GM19025 (cell line): Measurements from ENCODE around the gene RGS7.
"Not testable (repeated sequence)": the region's sequence is repeated elsewhere in the genome, so short reads cannot be mapped to it uniquely, and the experiment has no call there.

Experiments used
- ATAC-seq: cut with Tn5 transposase; IDR thresholded peaks from one replicate; pipeline ENCODE4 v1.9.1; 2021; ENCODE audit warnings: mild to moderate bottlenecking, low read depth, moderate library complexity; ENCODE audit not compliant: unreplicated experiment

The RGS7 gene

DNA sequence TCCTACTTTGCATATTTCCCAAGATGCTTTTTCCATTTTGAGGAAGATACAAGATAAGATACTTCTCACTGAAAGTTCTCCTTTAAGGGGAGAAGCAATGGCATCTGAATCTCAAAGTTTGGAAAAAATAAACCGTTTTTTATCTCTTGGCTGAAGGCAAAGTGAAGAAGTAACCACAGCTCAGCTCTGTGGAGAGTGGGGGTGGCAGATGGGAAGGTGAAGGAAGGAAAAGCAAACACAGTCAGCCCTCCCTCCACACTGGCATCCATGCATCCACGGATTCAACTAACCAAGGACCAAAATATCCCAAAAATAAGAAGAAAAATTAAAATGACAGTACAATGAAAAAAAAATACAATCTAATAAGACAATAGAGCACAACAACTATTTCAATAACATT, 211.1 kb downstream of the RGS7 start:
- ATAC-seq, result no peak

DNA sequence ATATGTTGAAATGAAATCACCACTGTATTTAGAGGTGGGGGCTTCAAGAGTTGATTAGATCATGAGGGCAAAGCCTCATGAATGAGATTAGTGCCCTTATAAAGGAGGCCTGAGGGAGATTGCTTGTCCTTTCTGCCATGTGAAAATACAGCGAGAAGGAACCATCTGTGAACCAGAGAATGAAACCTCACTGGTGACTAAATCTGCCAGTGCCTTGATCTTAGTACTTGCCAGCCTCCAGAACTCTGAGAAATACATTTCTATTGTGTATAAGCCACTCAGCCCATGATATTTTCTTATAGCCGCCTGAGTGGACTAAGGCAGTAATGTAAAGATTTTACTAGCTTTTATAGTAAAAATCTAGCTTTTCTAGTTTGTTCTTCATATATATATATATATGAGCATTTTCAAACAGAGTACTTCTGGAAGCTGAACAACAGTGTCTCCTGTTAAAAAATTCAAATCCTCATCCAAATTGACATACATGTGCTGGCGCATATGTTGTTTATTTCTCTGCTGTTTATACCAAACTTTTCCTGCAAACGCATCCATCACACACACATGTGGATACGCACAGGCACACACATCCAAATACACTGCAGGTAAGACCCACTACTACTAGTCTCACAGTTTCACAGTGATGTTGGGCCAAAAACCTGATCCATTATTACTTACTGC, 213.1 kb downstream of the RGS7 start:
- no peak for ATAC-seq

DNA sequence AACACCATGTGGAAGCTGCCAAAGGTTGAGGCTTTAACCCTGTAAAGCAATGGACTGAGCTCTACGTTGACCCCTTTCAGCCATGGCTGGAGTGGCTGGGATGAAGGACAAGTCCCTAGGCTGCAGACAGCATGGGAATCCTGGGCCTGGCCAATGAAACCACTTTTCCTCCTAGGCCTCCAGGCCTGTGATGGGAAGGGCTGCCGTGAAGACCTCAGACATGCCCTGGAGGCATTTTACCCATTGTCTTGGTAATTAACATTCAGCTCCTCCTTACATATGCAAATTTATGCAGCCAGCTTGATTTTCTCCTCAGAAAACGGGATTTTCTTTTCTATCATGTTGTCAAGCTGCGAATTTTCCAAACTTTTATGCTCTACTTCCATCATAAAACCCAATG, 214.5 kb downstream of the RGS7 start:
- ATAC-seq, result no peak

DNA sequence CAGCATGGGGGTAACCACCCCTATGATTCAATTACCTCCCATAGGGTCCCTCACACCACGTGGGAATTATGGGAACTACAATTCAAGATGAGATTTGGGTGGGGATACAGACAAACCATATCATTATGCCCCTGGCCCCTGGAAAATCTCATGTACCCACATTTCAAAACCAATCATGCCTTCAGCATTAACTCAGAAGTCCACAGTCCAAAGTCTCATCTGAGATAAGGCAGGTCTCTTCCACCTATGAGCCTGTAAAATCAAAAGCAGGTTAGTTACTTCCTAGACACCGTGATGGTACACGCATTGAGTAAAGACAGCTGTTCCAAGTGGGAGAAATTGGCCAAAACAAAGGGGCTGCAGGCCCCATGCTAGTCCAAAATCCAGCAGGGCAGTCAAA, 215.4 kb downstream of the RGS7 start:
- ATAC-seq, result not testable (repeated sequence)

DNA sequence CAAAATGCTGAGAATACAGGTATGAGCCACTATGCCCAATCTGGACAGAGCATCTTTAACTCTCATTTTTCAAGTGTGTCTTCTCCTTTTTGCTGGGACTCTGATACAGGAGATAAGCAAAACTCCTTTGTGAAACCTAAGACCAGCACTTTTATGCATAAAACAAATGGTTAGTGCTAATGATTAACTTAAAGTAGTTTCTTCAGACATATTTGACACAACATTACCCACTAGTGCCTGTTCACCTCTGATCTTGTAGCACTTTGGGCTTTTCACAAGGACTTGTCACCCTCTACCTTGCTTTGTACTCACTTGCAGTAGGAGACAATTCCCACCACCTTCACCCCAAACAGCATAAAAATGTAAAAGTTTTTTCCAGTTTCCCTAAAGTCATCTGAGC, 216.3 kb downstream of the RGS7 start:
- ATAC-seq, result no peak

DNA sequence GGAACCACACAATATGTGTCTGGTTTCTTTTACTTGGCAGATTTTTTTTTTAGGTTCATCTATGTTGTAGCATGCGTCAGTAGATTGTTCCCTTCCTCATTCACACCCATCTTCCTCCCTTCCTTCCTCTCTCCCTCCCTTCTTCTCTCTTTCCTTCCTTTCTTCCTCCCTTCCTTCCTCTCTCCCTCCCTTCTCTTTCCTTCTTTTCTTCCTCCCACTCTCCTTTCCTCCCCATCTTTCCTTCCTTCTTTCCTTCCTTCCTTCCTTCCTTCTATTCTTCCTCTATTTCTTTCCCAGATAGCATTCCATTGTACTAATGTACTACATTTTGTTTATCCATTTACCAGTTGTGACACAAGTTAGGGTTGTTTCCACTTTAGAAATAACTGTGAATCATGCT, 218.0 kb downstream of the RGS7 start:
- no peak for ATAC-seq

DNA sequence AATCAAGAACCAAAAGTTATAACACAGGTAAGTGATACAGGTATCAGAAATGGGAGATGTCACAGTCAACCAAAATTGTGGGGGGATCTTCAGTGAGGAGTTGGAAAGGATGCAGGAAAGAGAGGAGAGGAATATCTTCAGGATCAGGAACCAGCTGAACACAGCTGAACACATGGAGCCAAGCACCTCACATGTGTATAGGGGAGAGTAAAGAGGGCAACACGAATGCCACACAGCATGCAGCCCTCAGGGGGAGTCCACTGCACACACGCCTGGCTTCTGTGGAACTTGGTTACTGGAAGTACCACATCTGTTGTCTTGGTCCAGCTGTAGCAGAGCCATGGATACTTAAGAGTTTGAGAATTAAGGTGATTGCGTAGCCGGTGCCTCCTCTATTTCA, 218.8 kb downstream of the RGS7 start:
- ATAC-seq, result no peak

DNA sequence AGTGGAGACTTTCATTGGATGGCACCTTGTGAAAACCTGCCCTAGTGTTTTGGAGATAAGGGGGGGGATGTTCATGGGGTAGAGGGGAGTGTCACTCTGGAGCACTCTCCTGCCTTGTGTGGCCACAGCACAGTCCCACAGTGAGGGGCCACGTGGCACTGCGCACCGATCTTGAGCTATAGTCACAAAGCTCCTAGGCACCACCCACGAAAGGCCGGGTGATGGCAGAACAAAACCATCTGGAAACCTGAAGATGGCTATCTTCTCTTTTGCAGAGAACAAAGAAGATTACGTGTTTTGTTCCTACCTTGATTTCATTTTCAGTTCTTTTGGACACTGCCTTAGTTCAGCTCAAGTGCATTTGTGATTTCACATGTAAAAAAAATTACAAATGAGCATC, 220.6 kb downstream of the RGS7 start:
- ATAC-seq, result no peak

DNA sequence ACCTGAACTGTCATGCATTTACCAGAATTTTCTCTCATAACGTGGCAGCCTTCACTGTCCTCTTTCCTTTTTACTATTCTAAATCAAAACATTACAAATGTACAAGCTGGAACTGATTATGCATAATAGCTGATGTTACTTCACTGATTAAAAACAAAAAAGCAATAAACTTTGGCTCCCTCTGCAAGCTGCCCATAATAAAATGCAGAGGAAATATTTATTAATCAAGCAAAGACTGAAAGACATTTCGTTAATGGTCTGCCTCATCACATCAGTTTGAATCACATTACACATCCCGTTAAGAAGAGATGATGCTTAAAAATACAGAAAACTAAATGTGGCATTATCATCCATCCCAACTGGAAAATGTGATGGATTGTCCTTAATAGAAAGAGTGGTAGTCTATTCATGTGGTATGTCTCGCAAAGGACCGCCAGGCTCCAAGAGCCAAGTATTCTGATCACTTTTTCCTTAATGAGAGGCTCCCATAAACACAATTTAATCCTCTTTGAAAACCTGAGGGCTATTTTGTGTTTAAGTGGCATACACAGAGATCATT, 225.3 kb downstream of the RGS7 start:
- no peak for ATAC-seq

DNA sequence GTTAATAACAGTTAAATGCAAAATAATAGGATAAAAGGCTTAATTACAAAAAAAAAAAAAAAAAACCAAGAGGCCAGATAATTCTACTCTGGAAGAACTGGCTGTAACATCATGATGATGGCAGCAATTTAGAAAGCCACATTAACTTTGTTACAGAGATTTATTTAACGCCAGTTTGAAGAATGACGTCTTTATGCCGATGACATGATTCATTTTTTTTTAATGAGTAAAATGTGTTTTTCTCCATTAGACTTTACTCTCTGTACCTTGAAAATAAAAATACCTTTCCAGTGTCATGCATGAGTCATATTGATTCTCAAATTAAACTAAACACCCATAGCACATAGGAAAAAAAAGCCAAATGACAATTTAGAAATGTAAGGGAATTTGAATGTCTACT, 226.1 kb downstream of the RGS7 start:
- ATAC-seq, result no peak

DNA sequence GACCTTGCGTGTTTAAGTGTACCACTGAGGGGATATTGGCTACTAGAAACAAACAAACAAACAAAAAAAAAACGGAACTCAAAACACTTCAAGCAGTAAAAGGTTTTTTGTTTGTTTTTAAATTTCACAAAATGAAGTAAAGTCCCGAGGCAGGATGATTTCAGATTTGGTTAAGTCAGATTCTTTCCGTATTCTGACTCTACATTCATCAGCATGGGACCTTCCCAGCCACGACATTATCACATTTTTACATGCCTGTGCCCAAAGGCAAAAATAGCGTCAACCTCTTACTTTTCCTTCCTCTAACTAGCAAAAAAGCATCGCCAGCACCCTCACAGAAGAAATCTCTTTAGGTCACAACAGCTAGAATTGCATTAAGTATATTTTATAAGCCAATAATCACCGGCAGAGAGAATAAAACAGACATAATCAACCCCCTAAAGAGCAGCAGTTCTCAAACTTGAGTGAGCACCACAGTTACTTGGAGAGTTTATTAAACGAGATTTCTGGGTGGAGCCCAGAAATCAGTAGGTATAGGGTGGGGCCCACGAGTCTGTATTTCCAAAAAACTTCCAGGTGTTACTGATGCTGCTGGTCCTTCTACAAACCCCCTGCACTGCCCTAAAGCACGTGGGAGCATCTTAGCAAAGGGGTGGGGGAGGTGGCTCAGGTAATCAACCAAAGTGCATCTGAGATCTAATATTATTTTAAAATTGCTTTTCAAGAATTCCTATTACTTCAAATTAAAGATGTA, 227.6 kb downstream of the RGS7 start:
- ATAC-seq, result no peak

DNA sequence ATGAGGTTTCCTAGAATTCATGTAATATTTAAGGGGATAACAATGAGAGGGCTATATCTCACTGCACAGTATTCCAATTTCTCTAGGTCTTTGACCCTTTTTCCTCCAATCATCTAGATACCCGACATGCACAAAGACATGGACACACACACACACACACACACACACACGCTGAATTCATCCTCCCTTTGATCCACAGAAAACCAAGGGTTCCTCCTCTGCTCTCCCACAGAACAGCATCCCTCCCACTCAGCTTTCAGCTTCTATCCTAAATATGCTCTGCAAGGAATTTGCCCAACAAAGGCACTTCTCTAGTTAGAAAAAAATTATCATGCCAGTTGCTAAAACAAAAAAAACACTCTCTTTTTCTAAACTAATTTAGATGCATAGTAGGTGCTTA, 231.7 kb downstream of the RGS7 start:
- no peak for ATAC-seq

DNA sequence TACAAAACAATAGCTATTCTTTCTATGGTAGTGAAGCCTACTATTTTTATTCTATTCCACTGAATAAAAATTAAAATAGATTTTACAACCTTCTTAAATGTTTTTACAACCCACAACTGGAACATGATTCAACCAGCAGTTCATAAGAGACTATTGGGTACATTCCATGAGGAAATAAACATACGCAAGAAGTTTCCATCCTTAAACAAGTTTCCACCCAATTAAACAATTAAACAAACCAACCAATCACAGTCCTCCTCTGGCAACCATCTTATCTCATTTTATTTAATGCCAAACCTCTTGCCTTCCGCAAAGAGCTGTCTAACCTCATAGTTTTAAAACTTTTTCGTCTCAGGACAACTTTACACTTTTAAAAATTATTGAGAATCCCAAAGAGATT, 239.0 kb downstream of the RGS7 start:
- ATAC-seq, result no peak

DNA sequence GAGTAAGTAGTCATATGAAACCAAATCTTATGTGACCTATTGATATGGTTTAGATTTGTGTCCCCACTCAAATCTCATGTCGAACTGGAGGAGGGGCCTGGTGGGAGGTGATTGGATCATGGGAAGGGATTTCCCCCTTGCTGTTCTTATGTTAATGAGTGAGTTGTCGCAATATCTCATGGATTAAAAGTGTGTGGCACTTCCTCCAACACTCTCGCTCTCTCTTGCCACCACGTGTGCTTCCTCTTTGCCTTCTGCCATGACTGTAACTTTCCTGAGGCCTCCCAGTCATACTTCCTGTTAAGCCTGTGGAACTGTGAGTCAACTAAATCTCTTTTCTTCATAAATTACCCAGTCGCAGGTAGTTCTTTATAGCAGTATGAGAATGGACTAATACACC, 241.2 kb downstream of the RGS7 start:
- ATAC-seq, result no peak

DNA sequence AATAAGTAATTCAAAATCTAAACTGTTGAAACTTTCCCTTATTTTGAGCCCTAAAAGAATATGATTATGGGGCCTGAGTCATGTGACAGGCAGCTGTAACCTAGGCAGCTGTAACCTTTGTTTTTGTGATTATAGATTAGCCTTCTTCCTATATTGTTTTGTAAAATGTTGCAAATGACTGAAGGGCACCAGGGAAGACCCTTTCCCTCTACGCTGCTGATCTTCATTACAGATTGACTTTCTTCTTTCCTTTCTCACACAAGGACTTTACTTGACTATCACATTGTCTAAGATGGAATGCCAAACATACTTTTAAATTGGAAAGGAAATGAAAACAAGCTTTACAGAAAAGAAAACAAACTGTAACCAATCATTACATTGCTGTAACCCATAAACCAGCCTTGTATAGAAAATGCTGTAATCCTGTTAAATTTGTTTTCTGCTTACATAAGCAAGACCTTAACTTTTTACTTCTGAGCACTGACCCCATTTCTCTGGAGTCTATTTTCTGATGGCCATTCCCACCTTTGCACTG, 242.2 kb downstream of the RGS7 start:
- ATAC-seq, result no peak

DNA sequence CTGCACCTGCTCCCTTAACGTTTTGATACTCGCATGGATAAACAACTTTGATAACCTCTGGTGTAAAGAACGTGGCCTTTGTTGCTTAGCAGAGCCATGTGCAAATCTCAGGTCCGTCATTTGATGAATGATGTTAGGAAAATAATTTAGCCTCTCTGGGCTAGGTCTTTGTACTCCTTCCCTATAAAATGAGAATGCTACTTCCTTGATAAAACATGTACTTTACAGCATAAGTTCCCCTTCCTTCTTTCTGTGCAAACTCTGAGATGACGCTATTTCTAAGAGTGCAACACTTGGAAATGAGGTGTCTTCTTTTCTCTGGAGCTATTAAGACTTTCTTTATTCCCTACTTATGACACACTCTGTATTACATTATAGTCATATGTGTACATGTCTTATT, 243.4 kb downstream of the RGS7 start:
- no peak for ATAC-seq

DNA sequence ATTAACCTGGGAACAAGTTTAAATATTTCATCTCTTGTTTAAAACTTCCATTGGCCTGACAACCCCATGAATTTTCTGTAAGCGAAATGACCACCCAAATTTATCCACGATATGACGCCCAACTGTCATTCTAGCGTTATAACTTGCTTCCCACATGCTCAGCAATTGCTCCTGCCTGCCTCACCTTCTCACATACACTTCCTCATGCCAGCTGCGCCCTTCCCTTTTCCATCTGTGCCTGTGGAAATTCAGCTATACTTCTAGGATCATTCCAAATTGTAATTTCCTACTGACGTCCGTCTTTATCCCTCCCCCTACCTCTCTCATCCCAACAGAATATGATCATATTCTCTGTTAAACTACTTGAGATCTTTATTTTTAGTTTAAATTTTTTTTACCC, 248.0 kb downstream of the RGS7 start:
- no peak for ATAC-seq

DNA sequence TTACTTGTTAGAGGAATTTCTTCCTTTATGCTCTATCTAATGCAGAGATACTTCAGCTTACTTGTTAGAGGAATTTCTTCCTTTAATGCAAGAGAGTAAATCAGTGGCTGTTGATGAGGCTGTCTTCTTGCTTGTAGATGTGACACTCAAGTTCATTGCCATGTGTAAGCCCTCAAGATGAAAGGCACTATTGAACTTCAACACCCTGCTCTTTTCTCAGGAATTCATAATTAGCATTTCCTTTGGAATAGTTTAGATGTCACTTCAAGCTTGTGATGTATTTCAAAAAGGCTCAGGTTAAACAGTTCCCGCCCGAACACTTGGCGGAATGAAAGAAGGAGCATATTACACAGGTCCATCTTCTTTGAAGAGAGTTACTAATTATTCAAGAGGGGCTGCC, 251.9 kb downstream of the RGS7 start:
- ATAC-seq, result no peak

DNA sequence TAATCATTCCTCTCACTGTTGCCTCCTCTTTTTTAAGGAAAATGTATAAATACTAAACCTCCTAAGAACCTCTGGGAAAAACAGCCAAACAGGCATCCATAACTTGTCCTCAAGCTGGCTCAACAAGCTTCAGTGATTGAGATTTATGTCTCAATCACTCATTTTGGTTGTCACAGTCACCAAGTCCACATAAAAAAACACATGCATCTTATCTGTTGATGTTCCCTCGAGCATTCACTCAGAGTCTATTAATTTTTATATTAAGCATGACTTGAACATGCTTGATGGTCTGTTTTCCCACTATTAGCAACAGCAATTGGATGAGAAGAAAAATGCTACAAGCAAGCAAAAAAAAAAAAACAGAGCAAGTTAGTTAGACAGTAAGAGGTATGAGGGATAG, 254.3 kb downstream of the RGS7 start:
- ATAC-seq, result no peak

DNA sequence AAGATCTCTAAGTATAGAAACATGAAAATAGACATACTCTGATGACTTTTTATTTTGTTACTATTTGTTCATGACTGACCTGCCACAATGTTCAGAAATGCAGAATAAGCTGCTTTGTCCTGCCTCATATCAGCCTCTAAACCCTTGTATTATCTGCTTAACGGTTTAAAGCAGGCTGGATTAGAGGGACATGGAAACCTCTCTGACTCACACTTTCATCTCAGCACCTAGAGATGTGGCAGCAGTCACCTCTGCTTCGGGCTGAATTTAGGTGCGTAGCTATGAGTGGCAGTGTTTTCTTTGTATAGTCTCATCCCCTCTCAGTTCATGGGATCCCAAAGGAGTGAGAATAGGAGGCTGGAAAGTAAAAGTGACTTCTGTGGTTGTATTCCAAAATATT, 255.4 kb downstream of the RGS7 start:
- ATAC-seq, result no peak

DNA sequence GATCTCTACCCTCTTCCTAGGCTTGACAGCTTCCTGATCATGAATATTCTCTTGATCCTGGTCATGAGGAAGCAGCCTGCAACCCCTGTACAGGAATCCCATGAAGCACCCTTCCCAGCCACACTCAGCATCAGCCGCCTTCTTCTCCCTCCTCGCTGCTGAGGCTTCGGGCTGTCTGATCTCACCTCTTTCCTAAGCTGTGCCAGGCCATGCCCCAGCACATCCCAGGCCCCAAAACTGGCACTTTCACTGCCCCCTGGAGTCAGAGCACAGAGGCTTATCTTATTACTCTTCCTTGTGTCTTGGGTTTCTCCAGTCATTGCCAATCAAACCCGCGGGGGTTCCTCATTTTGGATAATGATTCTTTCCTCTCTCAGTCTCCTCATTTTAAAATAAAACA, 259.5 kb downstream of the RGS7 start:
- no peak for ATAC-seq

DNA sequence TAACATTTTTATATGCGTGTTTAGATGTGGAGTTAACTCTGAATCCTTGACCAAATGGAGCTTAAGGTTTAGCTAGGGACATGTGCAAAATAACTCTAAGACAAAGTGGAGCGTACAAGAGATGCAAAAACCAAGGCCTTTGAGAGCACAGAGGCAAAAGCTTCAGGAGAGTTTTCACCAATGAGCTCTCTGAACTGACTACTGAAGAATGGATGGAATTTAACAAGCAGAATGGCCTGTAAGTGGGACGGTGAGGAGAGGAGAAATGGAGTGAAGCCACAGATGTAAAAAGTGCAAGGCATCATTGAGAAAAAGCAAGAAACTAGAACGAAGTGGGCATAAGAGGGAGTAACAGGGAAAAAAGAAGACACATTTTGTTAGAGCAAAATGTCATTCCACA, 260.0 kb downstream of the RGS7 start:
- ATAC-seq, result no peak
